IMR-90 (cell line): Measurements from ENCODE around the gene TEX14. TPM values are rescaled to one million over a fixed set of nuclear protein-coding genes. Genes with fewer than 3 reads are reported as not detected.

Experiments
- ATAC-seq: fragments of 200-7000 bp; cut with Tn5 transposase; 2 replicates; pipeline ENCODE4 v1.9.1; 2020; ENCODE audit warnings: low read depth, mild to moderate bottlenecking, moderate library complexity
- BruUV-seq: library from RNA; stranded (reverse); fragments of 400-500 nt; replicated peaks from 2 replicates; lab custom pipeline; 2021; lab: Mats Ljungman, UMichigan
- CTCF ChIA-PET: fragments of 300-600 bp; formaldehyde crosslinking; extraction: SDS; loops from one replicate; lab custom pipeline; 2021; ENCODE audit warnings: antibody characterized with exemption; lab: Yijun Ruan, JAX
- POLR2A ChIA-PET: fragments of 300-600 bp; sonication (Branson Sonifier 250); formaldehyde crosslinking; loops from one replicate; lab custom pipeline; 2022; ENCODE audit warnings: antibody characterized with exemption; ENCODE audit not compliant: unreplicated experiment; lab: Charles Lee
- DNase-seq: peaks from one replicate; pipeline ENCODE4 v3.0.0; 2013
- H2AFZ ChIP-seq: replicated peaks from 2 replicates; pipeline ENCODE3; 2013; ENCODE audit warnings: low read length, mild to moderate bottlenecking; ENCODE audit not compliant: poor library complexity
- H2AK5ac ChIP-seq: 2 replicates; pipeline ENCODE4 v1.6.1; 2013; ENCODE audit warnings: low read depth, low read length, inconsistent platforms
- H2AK9ac ChIP-seq: replicated peaks from 2 replicates; pipeline ENCODE3; 2013; ENCODE audit warnings: mild to moderate bottlenecking, low read depth, low read length, moderate library complexity; ENCODE audit not compliant: poor library complexity
- H2BK120ac ChIP-seq: 2 replicates; pipeline ENCODE4 v1.6.1; 2013; ENCODE audit warnings: low read depth, low read length, inconsistent platforms
- H2BK15ac ChIP-seq: 3 replicates; pipeline ENCODE4 v1.6.1; 2013; ENCODE audit warnings: low read depth, low read length, inconsistent platforms
- H2BK20ac ChIP-seq: 2 replicates; pipeline ENCODE4 v1.6.1; 2013; ENCODE audit warnings: low read depth, mild to moderate bottlenecking, inconsistent platforms, low read length, moderate library complexity
- H2BK5ac ChIP-seq: 2 replicates; pipeline ENCODE4 v1.6.1; 2013; ENCODE audit warnings: mild to moderate bottlenecking, low read depth, low read length, inconsistent platforms; ENCODE audit not compliant: poor library complexity, severe bottlenecking
- H3K14ac ChIP-seq: replicated peaks from 2 replicates; pipeline ENCODE4 v1.6.1; 2013; ENCODE audit warnings: low read depth, low read length, inconsistent platforms
- H3K18ac ChIP-seq: 2 replicates; pipeline ENCODE4 v1.6.1; 2013; ENCODE audit warnings: low read depth, low read length, control low read depth
- H3K23ac ChIP-seq: 2 replicates; pipeline ENCODE4 v1.6.1; 2013; ENCODE audit warnings: low read depth, low read length, inconsistent platforms
- H3K27ac ChIP-seq: 2 replicates; pipeline ENCODE4 v1.5.1; 2013; ENCODE audit warnings: mild to moderate bottlenecking, control low read depth, low read length; ENCODE audit not compliant: insufficient read depth
- H3K27me3 ChIP-seq: 2 replicates; pipeline ENCODE4 v1.6.1; 2013; ENCODE audit warnings: low read length; ENCODE audit not compliant: control insufficient read depth, insufficient read depth
- H3K36me3 ChIP-seq: 2 replicates; pipeline ENCODE4 v1.6.1; 2013; ENCODE audit warnings: low read length, mixed read lengths; ENCODE audit not compliant: control insufficient read depth, insufficient read depth
- H3K4ac ChIP-seq: 2 replicates; pipeline ENCODE4 v1.6.1; 2013; ENCODE audit warnings: low read depth, low read length, inconsistent platforms
- H3K4me1 ChIP-seq: 2 replicates; pipeline ENCODE4 v1.6.1; 2013; ENCODE audit warnings: low read length, mixed read lengths; ENCODE audit not compliant: control insufficient read depth, insufficient read depth
- H3K4me2 ChIP-seq: 2 replicates; pipeline ENCODE4 v1.6.1; 2013; ENCODE audit warnings: low read depth, mild to moderate bottlenecking, control low read depth, low read length, moderate library complexity
- H3K4me3 ChIP-seq: 2 replicates; pipeline ENCODE4 v1.5.1; 2013; ENCODE audit warnings: low read depth, mild to moderate bottlenecking, control low read depth, low read length, moderate library complexity; ENCODE audit not compliant: insufficient read depth
- H3K56ac ChIP-seq: 2 replicates; pipeline ENCODE4 v1.6.1; 2013; ENCODE audit warnings: low read length, inconsistent platforms; ENCODE audit not compliant: insufficient read depth; ENCODE audit errors: extremely low read depth
- H3K79me1 ChIP-seq, 2 experiments: 2 replicates each; pipeline ENCODE4 v1.6.1; 2013; ENCODE audit warnings: low read length in 2 of 2, inconsistent platforms in 1 of 2, low read depth in 1 of 2
- H3K9ac ChIP-seq: 2 replicates; pipeline ENCODE4 v1.6.1; 2013; ENCODE audit warnings: low read depth, low read length, control low read depth
- H3K9me1 ChIP-seq: 2 replicates; pipeline ENCODE4 v1.6.1; 2013; ENCODE audit warnings: low read length, inconsistent platforms; ENCODE audit not compliant: insufficient read depth
- H3K9me3 ChIP-seq: 2 replicates; pipeline ENCODE4 v1.6.1; 2013; ENCODE audit warnings: low read length; ENCODE audit not compliant: control insufficient read depth, insufficient read depth
- H4K20me1 ChIP-seq: 2 replicates; pipeline ENCODE4 v1.6.1; 2013; ENCODE audit warnings: low read length, inconsistent platforms; ENCODE audit not compliant: insufficient read depth
- H4K5ac ChIP-seq: 2 replicates; pipeline ENCODE4 v1.6.1; 2013; ENCODE audit warnings: mild to moderate bottlenecking, low read depth, low read length, control low read depth
- H4K8ac ChIP-seq, 2 experiments: 2 replicates each; pipeline ENCODE4 v1.6.1; 2013; ENCODE audit warnings: low read depth in 2 of 2, low read length in 2 of 2, control low read depth in 1 of 2, inconsistent platforms in 1 of 2
- H4K91ac ChIP-seq: 2 replicates; pipeline ENCODE4 v1.6.1; 2013; ENCODE audit warnings: low read depth, low read length, inconsistent platforms; ENCODE audit not compliant: insufficient read depth
- CEBPB ChIP-seq: IDR thresholded peaks from 2 replicates; pipeline ENCODE4 v1.6.1; 2012; ENCODE audit warnings: low read depth, low read length, improper control_type of control experiment
- CHD1 ChIP-seq: IDR thresholded peaks from 2 replicates; pipeline ENCODE4 v1.6.1; 2012; ENCODE audit warnings: low read depth, low read length, improper control_type of control experiment
- FOS ChIP-seq: fragments of 150-350 bp; IDR thresholded peaks from 2 replicates; pipeline ENCODE4 v1.6.1; 2016; ENCODE audit warnings: low read depth, low read length
- MAFK ChIP-seq: IDR thresholded peaks from 2 replicates; pipeline ENCODE4 v1.6.1; 2012; ENCODE audit warnings: low read depth, low read length, improper control_type of control experiment
- MAZ ChIP-seq: IDR thresholded peaks from 2 replicates; pipeline ENCODE4 v1.6.1; 2012; ENCODE audit warnings: low read depth, mild to moderate bottlenecking, low read length, improper control_type of control experiment, moderate library complexity, borderline replicate concordance
- MXI1 ChIP-seq: IDR thresholded peaks from 2 replicates; pipeline ENCODE4 v1.6.1; 2012; ENCODE audit warnings: low read depth, mild to moderate bottlenecking, low read length, moderate library complexity, borderline replicate concordance
- NFE2L2 ChIP-seq: fragments of 150-350 bp; IDR thresholded peaks from 2 replicates; pipeline ENCODE4 v1.6.1; 2016; ENCODE audit warnings: low read depth, mild to moderate bottlenecking, low read length
- POLR2A ChIP-seq: IDR thresholded peaks from 2 replicates; pipeline ENCODE4 v1.6.1; 2012; ENCODE audit warnings: mild to moderate bottlenecking, low read depth, low read length
- RAD21 ChIP-seq: IDR thresholded peaks from 2 replicates; pipeline ENCODE4 v1.6.1; 2012; ENCODE audit warnings: low read length, improper control_type of control experiment
- RCOR1 ChIP-seq: IDR thresholded peaks from 2 replicates; pipeline ENCODE4 v1.6.1; 2012; ENCODE audit warnings: mild to moderate bottlenecking, low read length, improper control_type of control experiment; ENCODE audit not compliant: insufficient replicate concordance
- RFX5 ChIP-seq: IDR thresholded peaks from 2 replicates; pipeline ENCODE4 v1.8.0; 2012; ENCODE audit warnings: low read depth, mild to moderate bottlenecking, low read length, moderate library complexity
- SMC3 ChIP-seq: fragments of 150-350 bp; IDR thresholded peaks from 2 replicates; pipeline ENCODE4 v1.6.1; 2016; ENCODE audit warnings: low read depth, mild to moderate bottlenecking, antibody characterized with exemption, low read length, moderate library complexity
- WGBS, 2 experiments: methylation state at CpG; one replicate each; pipeline versions ENCODE4 v1.1.5 to v1.1.7; 2013; ENCODE audit warnings: missing lambda C conversion rate in 2 of 2; ENCODE audit not compliant: insufficient read length in 1 of 2; ENCODE audit errors: extremely low coverage in 2 of 2; 5-methylcytosine and 5-hydroxymethylcytosine counted together
- dilution Hi-C: fragments of 300-500 bp; cut with HindIII; formaldehyde crosslinking; loops from one replicate; pipeline ENCODE4 v1.14.3; 2018; ENCODE audit warnings: low sequenced_read_pairs; ENCODE audit not compliant: unreplicated experiment
- in situ Hi-C: fragments of 300-500 bp; cut with MboI; formaldehyde crosslinking; loops from 3 replicates; pipeline ENCODE4 v1.14.3; 2019; ENCODE audit warnings: low sequenced_read_pairs, inconsistent platforms, mixed read lengths
- intact Hi-C: fragments of 100-400 bp; cut with micrococcal nuclease; formaldehyde crosslinking; loops from 2 replicates; pipeline ENCODE4 v1.10.0; 2022
- polyA plus RNA-seq, 3 experiments: library from polyadenylated mRNA; depleted of rRNA; stranded (reverse); fragments of >200 nt; gene quantifications; 2 replicates each; pipeline ENCODE4 v1.2.3, GENCODE V29; 2012; ENCODE audit warnings: low replicate concordance in 1 of 3
- total RNA-seq: library from RNA; depleted of rRNA; stranded (reverse); fragments of >200 nt; gene quantifications from 2 replicates; pipeline ENCODE4 v1.2.3, GENCODE V29; 2012
- TF ChIP-seq, protein P1 (sequence below): fragments of 150-350 bp; IDR thresholded peaks from 2 replicates; pipeline ENCODE4 v1.6.1; 2016; ENCODE audit warnings: low read depth, mild to moderate bottlenecking, low read length, moderate library complexity, borderline replicate concordance
- TF ChIP-seq, protein P2 (sequence below): conservative IDR thresholded peaks from 2 replicates; pipeline ENCODE4 v1.5.1; 2012; ENCODE audit warnings: mild to moderate bottlenecking, low read depth, low read length, improper control_type of control experiment

The TEX14 gene
- total and polyA plus RNA-seq, 2 of the 4 experiments (the other 2 are of a cell fraction): not detected

DNA sequence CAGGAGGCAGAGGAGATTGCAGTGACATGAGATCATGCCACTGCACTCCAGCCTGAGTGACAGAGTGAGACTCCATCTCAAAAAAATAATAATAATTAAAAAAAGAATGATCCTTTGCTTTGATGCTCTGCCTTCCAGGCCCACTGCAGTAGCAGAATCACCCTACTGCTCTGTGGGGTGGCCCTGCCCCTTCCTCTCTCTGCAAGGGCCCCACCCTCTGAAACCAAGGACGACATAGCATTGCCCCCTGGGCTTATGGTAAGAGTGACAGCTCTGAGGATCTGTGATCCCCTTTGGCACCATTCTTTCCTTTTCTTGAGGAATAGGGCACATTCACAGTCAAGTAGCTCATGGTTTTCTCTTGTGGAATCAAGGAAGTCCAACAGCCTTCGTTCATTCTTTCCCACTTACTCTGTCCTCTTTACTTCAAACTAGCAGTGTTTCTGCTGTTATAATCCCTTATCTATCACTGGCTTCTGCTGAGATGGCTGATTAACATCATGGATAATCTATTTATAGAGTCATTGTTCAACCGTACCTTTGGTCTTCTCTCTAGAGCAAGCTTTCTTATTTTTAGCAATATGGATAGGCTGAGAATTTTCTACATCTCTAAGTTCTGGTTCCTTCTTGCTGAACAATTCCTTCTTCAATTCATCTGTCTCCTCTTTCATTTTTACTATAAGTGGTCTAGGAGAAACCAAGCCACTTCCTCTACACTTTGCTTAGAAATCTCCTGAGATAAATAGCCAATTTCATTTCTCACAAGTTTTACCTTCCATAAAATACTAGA is 14.7 kb upstream of the TEX14 start:
- no peak overlapping the region for H2BK15ac ChIP-seq
- H3K36me3 ChIP-seq: peaks cover 4% of the 10 kb centered on the region; the same call in 1 of the 2 replicates
- H3K14ac ChIP-seq: no peak overlapping the region
- H3K27me3 ChIP-seq: no peaks in the 10 kb centered on the region
- ChIA-PET CTCF (no interaction called here), POLR2A (no interaction called here)
- H4K91ac ChIP-seq: no peak overlapping the region
- no TSS peak for BruUV-seq
- no peak overlapping the region for H2BK20ac ChIP-seq
- DNase-seq (no peak), ATAC-seq (no peak)
- H4K5ac ChIP-seq: no peak overlapping the region
- H2BK120ac ChIP-seq: no peak overlapping the region
- in situ Hi-C loops (no loop called here), dilution Hi-C loops (no loop called here), intact Hi-C loops (no loop called here)
- no peak overlapping the region for H3K56ac ChIP-seq
- H3K4me2 ChIP-seq: no peak overlapping the region
- H2AK5ac ChIP-seq: no peak overlapping the region
- peaks cover 3% of the 10 kb centered on the region for H3K4me1 ChIP-seq
- no peak overlapping the region for H3K27ac ChIP-seq
- H3K4ac ChIP-seq: no peak overlapping the region
- H2AFZ ChIP-seq: no peak overlapping the region
- no peaks in the 10 kb centered on the region for H3K9me3 ChIP-seq
- no peaks in the 10 kb centered on the region for H3K79me1 ChIP-seq
- no peak overlapping the region for H2BK5ac ChIP-seq
- H2AK9ac ChIP-seq: no peak overlapping the region
- H3K23ac ChIP-seq: no peak overlapping the region
- TF ChIP-seq, protein P1, sequence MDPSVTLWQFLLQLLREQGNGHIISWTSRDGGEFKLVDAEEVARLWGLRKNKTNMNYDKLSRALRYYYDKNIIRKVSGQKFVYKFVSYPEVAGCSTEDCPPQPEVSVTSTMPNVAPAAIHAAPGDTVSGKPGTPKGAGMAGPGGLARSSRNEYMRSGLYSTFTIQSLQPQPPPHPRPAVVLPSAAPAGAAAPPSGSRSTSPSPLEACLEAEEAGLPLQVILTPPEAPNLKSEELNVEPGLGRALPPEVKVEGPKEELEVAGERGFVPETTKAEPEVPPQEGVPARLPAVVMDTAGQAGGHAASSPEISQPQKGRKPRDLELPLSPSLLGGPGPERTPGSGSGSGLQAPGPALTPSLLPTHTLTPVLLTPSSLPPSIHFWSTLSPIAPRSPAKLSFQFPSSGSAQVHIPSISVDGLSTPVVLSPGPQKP: no peak
- TF ChIP-seq FOS (no peak), NFE2L2 (no peak), CEBPB (no peak), MAFK (no peak), MAZ (no peak), RFX5 (no peak), POLR2A (no peak), RAD21 (no peak), RCOR1 (no peak), SMC3 (no peak), CHD1 (no peak), MXI1 (no peak)
- TF ChIP-seq, protein P2, sequence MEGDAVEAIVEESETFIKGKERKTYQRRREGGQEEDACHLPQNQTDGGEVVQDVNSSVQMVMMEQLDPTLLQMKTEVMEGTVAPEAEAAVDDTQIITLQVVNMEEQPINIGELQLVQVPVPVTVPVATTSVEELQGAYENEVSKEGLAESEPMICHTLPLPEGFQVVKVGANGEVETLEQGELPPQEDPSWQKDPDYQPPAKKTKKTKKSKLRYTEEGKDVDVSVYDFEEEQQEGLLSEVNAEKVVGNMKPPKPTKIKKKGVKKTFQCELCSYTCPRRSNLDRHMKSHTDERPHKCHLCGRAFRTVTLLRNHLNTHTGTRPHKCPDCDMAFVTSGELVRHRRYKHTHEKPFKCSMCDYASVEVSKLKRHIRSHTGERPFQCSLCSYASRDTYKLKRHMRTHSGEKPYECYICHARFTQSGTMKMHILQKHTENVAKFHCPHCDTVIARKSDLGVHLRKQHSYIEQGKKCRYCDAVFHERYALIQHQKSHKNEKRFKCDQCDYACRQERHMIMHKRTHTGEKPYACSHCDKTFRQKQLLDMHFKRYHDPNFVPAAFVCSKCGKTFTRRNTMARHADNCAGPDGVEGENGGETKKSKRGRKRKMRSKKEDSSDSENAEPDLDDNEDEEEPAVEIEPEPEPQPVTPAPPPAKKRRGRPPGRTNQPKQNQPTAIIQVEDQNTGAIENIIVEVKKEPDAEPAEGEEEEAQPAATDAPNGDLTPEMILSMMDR: no peak
- no peak overlapping the region for H3K18ac ChIP-seq
- H3K4me3 ChIP-seq: no peak overlapping the region
- H4K8ac ChIP-seq: no peak overlapping the region
- no peaks in the 10 kb centered on the region for H4K20me1 ChIP-seq
- no peak overlapping the region for H3K9ac ChIP-seq
- peaks cover 2% of the 10 kb centered on the region; the same call in 1 of the 2 replicates for H3K9me1 ChIP-seq
- no CpG with 5 or more reads among the region's 3 CpGs for WGBS, 2 experiments
